ENCODE data around the gene SCYL3. TPM values are rescaled to one million over a fixed set of nuclear protein-coding genes. Genes with fewer than 3 reads are reported as not detected.
A peak's percentile ranks its signal among the peaks of the same experiment; 100 is the strongest.

The SCYL3 gene, protein sequence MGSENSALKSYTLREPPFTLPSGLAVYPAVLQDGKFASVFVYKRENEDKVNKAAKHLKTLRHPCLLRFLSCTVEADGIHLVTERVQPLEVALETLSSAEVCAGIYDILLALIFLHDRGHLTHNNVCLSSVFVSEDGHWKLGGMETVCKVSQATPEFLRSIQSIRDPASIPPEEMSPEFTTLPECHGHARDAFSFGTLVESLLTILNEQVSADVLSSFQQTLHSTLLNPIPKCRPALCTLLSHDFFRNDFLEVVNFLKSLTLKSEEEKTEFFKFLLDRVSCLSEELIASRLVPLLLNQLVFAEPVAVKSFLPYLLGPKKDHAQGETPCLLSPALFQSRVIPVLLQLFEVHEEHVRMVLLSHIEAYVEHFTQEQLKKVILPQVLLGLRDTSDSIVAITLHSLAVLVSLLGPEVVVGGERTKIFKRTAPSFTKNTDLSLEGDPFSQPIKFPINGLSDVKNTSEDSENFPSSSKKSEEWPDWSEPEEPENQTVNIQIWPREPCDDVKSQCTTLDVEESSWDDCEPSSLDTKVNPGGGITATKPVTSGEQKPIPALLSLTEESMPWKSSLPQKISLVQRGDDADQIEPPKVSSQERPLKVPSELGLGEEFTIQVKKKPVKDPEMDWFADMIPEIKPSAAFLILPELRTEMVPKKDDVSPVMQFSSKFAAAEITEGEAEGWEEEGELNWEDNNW
- polyA plus RNA-seq (2011; rRNA removed) (8.3 and 9.8 TPM in 2 replicates), polyA minus RNA-seq (2011; rRNA and poly(A)+ RNA removed) (11.6 and 13.0 TPM in 2 replicates)

DNA sequence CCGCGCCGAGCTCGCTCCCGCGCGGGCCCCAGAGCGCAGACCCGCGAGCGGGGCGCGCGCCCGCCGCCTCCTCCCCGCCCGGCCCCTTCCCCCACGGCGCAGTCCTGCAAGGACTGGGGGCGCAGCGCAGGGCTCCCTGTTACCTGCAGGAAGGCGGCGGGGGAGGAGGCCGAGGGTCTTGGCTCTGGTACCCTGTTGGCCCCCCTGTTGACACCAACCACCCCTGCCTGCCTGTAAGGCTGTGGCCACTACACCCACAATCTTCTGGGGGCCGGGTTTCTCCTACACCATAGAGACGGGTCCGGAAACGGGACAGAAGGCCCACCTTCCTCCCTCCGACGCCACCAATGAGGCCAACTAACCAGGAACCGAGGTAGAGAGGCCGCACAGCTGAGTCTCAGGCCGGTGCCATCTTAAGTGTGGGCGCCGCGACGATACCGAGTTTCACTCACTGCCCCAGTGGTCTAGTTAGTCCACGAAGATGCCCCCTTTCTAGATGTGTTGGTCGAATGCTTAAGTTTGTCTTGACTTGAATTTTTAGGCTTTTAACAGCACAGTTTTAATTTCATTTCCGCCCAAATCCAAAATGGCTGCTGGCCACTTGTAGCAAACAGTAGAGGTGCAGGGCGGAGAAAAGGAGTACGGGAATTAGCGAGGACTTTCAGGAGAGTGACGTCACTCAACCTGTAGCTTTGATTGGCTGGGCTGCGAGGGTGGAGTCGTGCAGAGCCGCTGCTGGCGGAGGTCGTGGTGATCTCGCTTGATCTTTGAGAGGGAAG is at the start of gene SCYL3:
Gene SCYL3 (minus strand): TSS at position 252 of the 779 bp plus-strand sequence. CDS start 5,056 bp downstream, outside the sequence.
- H3K27me3 ChIP-seq (ENCODE audit: control insufficient read depth, insufficient read depth, low read length): peaks cover under 1% of the 10 kb centered on the region
- TF ChIP-seq, protein P1, sequence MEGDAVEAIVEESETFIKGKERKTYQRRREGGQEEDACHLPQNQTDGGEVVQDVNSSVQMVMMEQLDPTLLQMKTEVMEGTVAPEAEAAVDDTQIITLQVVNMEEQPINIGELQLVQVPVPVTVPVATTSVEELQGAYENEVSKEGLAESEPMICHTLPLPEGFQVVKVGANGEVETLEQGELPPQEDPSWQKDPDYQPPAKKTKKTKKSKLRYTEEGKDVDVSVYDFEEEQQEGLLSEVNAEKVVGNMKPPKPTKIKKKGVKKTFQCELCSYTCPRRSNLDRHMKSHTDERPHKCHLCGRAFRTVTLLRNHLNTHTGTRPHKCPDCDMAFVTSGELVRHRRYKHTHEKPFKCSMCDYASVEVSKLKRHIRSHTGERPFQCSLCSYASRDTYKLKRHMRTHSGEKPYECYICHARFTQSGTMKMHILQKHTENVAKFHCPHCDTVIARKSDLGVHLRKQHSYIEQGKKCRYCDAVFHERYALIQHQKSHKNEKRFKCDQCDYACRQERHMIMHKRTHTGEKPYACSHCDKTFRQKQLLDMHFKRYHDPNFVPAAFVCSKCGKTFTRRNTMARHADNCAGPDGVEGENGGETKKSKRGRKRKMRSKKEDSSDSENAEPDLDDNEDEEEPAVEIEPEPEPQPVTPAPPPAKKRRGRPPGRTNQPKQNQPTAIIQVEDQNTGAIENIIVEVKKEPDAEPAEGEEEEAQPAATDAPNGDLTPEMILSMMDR (IDR thresholded peaks at IDR 0.05; ENCODE audit: low read depth, low read length): no peak
- no peaks in the 10 kb centered on the region for H3K9me3 ChIP-seq (ENCODE audit: control insufficient read depth, insufficient read depth, low read length)
- ChIA-PET POLR2A (interaction anchor here (0.5 to 1.1 kb wide), 4 partner anchors 9 to 217 kb away, joined by 3 read pairs; no protein-coding TSS in a partner anchor), CTCF (interaction anchor here (0.6 kb wide), 3 partner anchors 46 to 1608 kb away, joined by 3 read pairs; no protein-coding TSS in a partner anchor)
- DNase-seq (ENCODE audit: low read depth, low spot score): peak; percentile 94
- peak within 1 kb of the TSS; percentile 95 for H3K27ac ChIP-seq (ENCODE audit: low read depth, low read length)
- peak within 1 kb of the TSS; percentile 86 for H3K4me3 ChIP-seq (ENCODE audit: low read depth, low read length)

GRCh38 chr1:169941982-169942830 is 48.5 kb upstream of the SCYL3 start:
- no peak overlapping the region for H3K27ac ChIP-seq (ENCODE audit: low read depth, low read length)
- POLR2A ChIA-PET: no interaction called here
- no peaks in the 10 kb centered on the region for H3K27me3 ChIP-seq (ENCODE audit: control insufficient read depth, insufficient read depth, low read length)
- CTCF ChIA-PET: interaction anchor here (0.7 to 2.1 kb wide), 4 partner anchors 13 to 988 kb away, joined by 3 to 8 read pairs (median 4); no protein-coding TSS in a partner anchor
- TF ChIP-seq, protein P1 (IDR thresholded peaks at IDR 0.05; ENCODE audit: low read depth, low read length): no peak
- H3K4me3 ChIP-seq (ENCODE audit: low read depth, low read length): no peak overlapping the region
- no peak for DNase-seq (ENCODE audit: low read depth, low spot score)
- no peaks in the 10 kb centered on the region; the same call in 1 of the 2 replicates for H3K9me3 ChIP-seq (ENCODE audit: control insufficient read depth, insufficient read depth, low read length)

- POLR2A ChIA-PET: no interaction called here
- DNase-seq (ENCODE audit: low read depth, low spot score): no peak
- H3K4me3 ChIP-seq (ENCODE audit: low read depth, low read length): no peak overlapping the region
- TF ChIP-seq, protein P1 (IDR thresholded peaks at IDR 0.05; ENCODE audit: low read depth, low read length): no peak
- no peaks in the 10 kb centered on the region for H3K27me3 ChIP-seq (ENCODE audit: control insufficient read depth, insufficient read depth, low read length)
- H3K27ac ChIP-seq (ENCODE audit: low read depth, low read length): no peak overlapping the region
- CTCF ChIA-PET: interaction anchor here (1.0 kb wide), 1 partner anchor 996 kb away, joined by 4 read pairs; no protein-coding TSS in a partner anchor
- H3K9me3 ChIP-seq (ENCODE audit: control insufficient read depth, insufficient read depth, low read length): no peaks in the 10 kb centered on the region
Measured at GRCh38 chr1:169933984-169934725, 40.5 kb upstream of the SCYL3 start.

DNA sequence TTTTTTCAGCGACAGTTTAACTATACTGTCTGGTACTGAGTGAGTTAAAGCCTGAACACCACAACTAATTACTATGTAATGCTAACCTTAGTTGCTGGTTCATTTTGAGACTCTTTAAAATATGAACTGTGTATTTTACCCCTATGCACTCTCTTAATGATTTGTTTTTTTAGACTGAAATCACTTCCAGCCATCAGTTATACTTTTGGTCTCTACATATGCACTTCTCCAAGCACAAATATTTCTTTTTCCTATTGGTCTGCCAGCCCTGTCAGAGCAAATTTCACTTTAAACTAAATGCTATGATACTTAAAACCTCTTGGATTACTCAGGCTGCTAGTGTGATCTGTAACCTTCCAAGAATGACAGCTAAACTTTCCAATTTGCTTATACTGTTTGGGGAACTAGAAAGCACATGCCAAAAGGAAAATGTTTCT is 38.1 kb upstream of the SCYL3 start:
- Histone ChIP-seq H3K27ac (ENCODE audit: low read depth, low read length) (no peak overlapping the region), H3K4me3 (ENCODE audit: low read depth, low read length) (no peak overlapping the region), H3K9me3 (ENCODE audit: control insufficient read depth, insufficient read depth, low read length) (no peaks in the 10 kb centered on the region), H3K27me3 (ENCODE audit: control insufficient read depth, insufficient read depth, low read length) (no peaks in the 10 kb centered on the region)
- ChIA-PET CTCF (no interaction called here), POLR2A (no interaction called here)
- DNase-seq (ENCODE audit: low read depth, low spot score): no peak
- TF ChIP-seq, protein P1 (IDR thresholded peaks at IDR 0.05; ENCODE audit: low read depth, low read length): no peak

Measured in AG04450 (cell line).